NCI-H1092 treated with DMSO at 0.1 percent for 48 hours (cell line): Measurements from ENCODE around the gene GLI2.

Experiments
- DNase-seq: peaks from one replicate; lab custom pipeline; 2025; lab: John Stamatoyannopoulos, UW

The GLI2 gene

GRCh38 chr2:120712180-120712681 lies 23.4 kb upstream of the GLI2 start:
- no peak for DNase-seq

- no peak for DNase-seq
These were observed 20.3 kb upstream of the GLI2 start for GRCh38 chr2:120715353-120715752.

- no peak for DNase-seq
These were observed 19.7 kb upstream of the GLI2 start for GRCh38 chr2:120715941-120716340.

DNA sequence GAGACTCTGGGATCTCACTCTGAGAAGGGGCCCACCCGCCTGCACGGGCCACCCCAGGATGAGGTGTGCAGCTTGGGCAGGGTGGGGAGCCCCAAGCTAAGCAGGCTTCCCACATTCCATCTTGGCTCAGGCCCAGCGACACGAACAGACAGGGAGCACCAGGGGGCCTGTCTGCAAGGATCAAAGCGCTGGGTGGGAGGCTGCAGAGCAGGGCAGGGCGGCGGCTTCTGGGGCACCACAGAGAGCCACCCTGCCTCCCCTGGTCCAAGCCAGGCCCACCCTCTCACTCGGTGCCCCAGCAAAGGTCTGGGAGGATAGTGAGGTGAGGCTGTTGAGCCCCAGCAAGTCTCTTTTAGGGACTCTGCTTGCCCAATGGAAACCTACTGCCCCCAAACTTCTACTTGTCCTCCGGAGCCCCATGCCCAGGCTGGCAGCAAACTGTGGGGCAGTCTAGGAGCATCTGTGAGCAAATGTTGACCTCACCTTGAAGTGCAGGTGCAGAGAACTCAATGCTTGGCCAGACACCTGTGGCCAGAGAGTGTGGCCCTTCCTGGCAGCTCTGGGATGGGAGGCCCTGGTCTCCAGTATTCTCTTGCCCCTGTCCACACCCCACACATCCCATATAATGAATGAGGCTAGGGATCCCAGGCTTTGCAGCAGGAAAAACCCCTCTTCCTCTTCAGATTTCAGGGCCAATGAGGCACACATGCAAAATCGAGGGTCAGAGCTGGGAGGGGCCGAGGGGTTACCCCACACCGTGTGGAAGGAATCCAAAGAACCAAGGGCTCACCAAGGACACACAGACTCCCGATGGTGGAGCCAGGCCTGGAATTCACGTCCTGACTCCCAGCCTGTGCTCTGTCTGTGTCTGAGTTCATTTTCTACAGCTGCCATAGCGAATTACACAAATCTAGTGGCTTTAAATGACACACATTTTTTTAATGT lies 18.8 kb upstream of the GLI2 start:
- DNase-seq = no peak

DNA sequence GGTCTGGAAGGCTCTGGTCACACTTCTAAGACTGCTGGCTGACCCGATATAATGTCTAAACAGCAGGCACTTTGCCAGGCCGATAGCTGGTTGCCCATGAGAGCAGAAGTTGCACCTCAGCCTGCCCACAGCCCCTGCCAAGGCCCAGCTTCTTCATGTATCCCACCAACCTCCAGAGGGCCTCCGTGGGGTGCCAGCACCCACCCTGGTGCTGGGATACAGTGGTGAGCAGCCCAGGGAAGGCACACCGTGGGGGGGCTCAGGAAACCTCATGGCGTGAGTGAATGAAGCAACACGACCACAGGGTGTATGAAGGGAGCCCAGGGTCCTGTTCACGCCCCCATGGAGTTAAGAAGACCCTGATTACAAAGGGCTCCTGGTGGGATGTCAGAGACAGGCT lies 16.2 kb upstream of the GLI2 start:
- DNase-seq = no peak

- DNase-seq = no peak
These were observed 15.4 kb upstream of the GLI2 start for GRCh38 chr2:120720231-120720630.

DNA sequence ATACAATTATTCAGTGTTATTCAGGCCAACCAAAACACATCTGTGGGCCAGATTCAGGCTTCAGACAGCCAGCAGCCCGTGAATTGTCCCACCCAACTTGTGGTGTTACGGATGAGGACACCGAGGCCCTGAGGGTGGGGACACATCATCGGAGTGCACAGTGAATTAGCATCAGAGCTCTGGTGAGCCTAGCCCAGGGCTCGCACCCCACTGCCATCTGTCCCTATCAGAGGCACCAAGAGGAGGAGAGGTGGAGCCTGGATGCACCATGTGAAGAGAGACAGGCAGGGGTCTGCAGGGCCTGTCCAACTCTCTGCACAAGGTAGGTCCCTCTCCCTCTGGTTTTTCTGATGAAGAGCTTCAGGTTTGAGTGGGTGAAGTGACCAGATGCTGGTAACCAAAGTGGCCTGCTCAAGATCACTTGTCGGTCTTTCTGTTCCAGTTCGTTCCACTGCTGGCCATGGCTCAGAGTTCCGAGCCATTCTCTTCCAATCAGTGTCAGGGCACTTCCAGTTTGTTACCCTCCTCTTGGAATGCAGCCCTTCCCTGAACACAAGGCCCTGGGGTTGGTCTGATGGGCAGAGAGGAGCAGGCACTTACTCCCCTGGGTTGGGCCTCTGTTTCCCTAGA lies 14.8 kb upstream of the GLI2 start:
- DNase-seq = no peak

DNA sequence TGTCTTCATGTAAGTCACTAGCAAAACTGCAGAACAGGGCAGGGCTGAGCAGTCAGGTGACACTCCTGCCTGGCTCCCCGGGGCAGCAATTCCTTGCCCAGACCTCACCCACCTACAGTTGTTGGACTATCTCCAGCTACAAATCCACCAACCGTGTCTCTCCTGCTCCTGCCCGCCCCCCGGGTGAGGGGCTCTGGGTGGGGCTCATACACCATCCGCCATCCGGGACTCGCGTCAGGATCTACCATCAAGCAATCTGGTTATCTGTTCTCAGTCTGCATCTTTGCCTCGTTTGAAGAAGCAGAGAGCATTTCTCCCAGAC lies 13.5 kb upstream of the GLI2 start:
- DNase-seq = no peak

DNA sequence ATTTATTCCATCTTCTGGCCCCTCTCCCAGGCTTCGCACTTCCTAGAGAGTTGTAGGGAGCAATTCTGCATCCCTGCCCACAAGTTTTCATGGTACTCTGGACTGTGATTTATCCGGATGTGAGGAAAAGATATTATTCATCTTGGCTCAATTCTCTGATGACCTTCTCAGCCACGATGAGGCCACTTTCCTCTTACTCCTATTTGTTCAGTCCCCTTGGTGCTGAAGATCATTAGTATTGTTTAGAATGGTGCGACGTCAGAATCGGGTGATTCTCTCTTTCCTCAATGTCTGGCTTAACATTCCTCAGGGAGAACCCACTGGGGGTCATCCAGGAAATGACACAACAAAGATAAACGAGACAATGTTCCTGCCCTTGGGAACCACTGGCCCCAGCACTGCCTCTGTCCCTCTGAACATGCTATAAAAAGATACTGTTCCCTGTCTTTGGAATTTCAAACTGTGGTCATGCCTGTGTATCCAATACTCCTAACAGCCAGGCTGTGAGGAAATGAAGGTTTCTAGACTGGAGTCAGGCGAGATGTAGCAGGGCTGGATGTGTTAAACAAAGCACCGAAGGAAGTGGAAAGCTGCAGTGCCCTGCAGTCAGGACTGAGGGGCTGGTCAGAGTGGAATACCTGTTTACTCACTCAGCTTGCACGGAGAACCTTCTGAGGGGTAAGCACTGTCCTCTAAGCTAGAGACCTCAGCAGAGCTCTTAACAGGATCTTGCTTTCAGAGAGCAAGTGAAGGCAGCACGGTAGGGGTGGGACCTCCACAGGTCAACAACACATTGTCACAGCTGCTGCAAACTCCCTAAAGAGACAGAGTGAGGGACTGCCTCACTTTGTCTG lies 12.9 kb upstream of the GLI2 start:
- no peak for DNase-seq

- DNase-seq = no peak
These were observed 9.4 kb upstream of the GLI2 start for GRCh38 chr2:120726245-120726644.

GRCh38 chr2:120729406-120730399 lies 6.0 kb upstream of the GLI2 start:
- no peak for DNase-seq

DNA sequence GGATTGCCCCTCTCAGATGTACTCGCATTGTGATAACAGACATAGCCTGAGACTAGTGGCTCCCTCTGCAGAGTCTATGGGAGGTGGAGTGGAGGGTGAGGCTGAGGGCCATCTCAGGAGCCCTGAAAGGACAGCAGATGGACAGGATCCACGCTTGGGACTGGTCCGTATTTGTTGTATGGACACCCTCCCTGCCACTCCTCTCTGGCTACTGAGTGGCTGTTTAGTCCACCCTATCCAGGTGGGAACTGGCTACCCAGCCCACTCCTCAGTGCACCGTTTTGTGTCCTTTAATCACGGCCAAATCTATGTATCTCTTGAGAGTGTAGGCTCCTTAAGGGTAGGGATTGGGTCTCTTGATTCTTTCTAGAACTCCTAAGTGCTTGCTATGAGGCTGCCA lies 4.5 kb upstream of the GLI2 start:
- no peak for DNase-seq

- DNase-seq = no peak
These were observed 3.0 kb upstream of the GLI2 start for GRCh38 chr2:120732506-120733237.

DNA sequence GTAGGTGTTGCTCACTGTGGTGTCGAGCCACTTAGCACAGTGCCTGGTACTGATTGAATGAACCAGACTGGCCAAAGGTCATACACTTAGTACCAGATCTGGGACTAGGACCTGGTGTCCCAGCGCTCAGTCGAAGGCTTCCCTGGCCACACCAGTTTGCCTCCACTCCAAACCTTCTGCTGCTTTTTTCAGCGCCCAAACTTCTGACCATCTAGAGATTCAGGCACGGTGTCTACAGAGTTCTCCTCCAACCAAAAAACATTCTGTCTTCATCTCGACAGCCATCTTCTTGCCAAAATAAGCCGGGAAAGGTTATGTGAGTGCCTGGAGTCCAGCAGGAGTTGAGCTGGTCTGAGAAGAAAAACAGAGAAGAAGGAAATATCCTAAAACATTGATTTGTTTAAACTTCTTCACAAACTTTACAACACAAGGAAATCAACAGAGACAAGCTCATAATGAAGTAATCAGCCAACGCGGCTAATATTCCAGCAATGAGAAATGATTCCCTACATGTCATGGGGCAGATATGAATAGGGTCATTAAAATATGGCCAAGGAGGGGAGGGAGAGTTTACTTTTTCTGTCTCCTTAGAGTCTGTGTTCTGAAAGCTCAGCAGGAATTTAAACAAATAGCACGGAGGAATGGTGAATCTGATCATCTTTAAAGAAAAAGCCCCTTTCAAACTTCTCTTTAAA lies 2.3 kb upstream of the GLI2 start:
- no peak for DNase-seq

GRCh38 chr2:120734930-120735651 lies 577 bp upstream of the GLI2 start:
- DNase-seq = no peak

GRCh38 chr2:120736202-120736623 lies 545 bp downstream of the GLI2 start:
- DNase-seq = no peak

DNA sequence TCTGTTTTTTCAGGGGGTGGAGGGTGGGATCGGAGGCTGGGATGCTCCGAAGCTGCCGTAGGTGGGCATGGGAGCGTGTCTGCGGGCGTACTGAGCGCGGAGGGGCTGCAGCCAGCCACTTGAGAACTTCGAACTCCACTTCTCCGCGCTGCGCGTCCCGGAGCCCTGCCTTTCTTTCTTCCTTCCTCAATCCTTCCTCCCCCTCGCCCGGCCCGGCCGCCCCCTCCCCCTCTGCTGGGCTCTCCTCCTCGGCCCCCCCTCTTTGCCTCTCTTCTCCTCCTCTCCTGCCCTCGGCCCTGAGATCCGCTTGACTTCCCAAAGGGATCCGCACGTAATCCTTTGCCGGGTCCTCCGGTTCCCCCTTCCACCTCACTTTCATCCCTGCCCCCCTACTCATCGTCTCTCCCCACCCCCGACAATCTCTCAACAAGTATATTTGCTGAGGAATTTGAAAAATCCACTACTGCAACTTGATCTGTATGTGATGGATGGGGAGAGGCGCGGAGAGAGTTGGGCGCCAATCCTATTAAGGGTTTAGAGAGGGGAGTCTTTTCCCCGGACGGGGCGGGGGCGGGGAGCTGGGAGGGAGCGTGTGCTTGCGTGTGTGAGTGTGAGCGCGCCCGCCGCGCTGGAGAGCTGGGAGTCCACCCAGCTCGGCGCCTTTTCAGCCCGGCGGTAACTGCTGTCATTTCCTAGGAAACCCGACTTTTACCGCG lies 1.1 kb downstream of the GLI2 start:
- no peak for DNase-seq

DNA sequence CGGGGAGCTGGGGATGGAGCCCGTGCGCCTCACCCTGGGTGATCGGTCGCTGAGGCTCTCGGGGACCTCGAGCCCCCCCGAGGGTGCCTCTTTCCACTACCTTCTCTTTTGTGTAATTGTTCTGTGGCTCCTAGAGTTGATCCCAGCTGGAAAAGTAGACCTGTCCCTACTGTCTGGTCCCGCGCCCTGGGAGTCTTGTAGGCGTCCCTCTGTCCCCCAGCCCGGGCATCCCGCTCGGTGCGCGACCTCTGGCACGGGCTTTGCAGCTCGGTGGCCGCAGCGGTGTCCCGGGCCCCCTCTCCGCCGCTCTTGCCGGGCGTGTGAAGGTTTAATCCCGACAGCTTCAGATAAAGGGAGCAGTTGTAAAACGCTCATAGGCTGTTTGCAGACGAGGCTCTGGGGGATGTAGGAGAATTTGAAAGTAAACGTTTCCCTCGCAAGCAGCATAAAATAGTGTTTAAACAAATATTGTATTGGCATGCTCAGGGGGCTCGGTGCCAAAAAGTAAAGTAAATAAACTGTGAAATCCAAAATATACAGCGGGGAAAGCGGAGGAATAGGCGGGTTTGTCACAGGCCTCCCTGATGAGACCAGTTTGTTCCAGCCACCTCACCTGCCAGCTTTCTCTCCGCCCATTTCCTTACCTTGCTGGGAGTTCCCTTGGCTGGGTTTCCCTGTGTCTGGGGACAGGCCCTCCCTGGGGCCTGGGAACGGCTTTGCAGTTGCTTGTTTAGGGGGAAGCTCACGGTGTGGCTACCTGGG lies 1.9 kb downstream of the GLI2 start:
- no peak for DNase-seq
